A549 (cell line): Measurements from ENCODE around the gene SLC25A11. TPM values are rescaled to one million over a fixed set of nuclear protein-coding genes. Genes with fewer than 3 reads are reported as not detected.

Source experiments
- ATAC-seq, 2 experiments: fragments of 200-7000 bp in 1 of 2; fragments of >200 bp in 1 of 2; cut with Nextera tagmentation in 1 of 2; cut with Tn5 transposase in 1 of 2; 3 replicates each; pipeline versions ENCODE4 v1.8.0 to v1.9.1; 2018 to 2020; ENCODE audit warnings: mild to moderate bottlenecking in 1 of 2, moderate library complexity in 1 of 2
- CTCF ChIA-PET: fragments of 300-600 bp; sonication (Branson Sonifier 250); formaldehyde crosslinking; extraction: SDS; loops from one replicate; lab custom pipeline; 2021; ENCODE audit warnings: antibody characterized with exemption, inconsistent platforms; lab: Yijun Ruan, JAX
- POLR2A ChIA-PET: fragments of 350-600 bp; formaldehyde crosslinking; extraction: SDS; loops from one replicate; lab custom pipeline; 2021; ENCODE audit warnings: antibody characterized with exemption, inconsistent platforms; lab: Yijun Ruan, JAX
- DNase-seq, 2 experiments: peaks; one replicate each; pipeline versions ENCODE4 v3.0.0 to v3.0.0-alpha.2; 2011 to 2016; ENCODE audit warnings: low read depth in 1 of 2, low spot score in 1 of 2
- FAIRE-seq: peaks from 2 replicates; lab custom pipeline; 2011; peaks lifted over from hg19 to GRCh38; lab: Jason Lieb, UNC
- H3K27ac ChIP-seq, 2 experiments: fragments of >200 bp; sonication (Bioruptor Twin); formaldehyde crosslinking; 3 replicates each; pipeline ENCODE4 v1.5.1; 2016 to 2017
- H3K4me1 ChIP-seq: fragments of >200 bp; sonication (Bioruptor Twin); formaldehyde crosslinking; 3 replicates; pipeline ENCODE4 v1.6.1; 2016
- H3K4me2 ChIP-seq: fragments of >200 bp; sonication (Bioruptor Twin); formaldehyde crosslinking; 3 replicates; pipeline ENCODE4 v1.6.1; 2016
- H3K4me3 ChIP-seq: fragments of >200 bp; sonication (Bioruptor Twin); formaldehyde crosslinking; 3 replicates; pipeline ENCODE4 v1.5.1; 2016
- H3K9me3 ChIP-seq: fragments of >200 bp; sonication (Bioruptor Twin); formaldehyde crosslinking; 3 replicates; pipeline ENCODE4 v1.6.1; 2016
- CBX2 ChIP-seq: fragments of 200-600 bp; sonication (generic); IDR thresholded peaks from 2 replicates; pipeline ENCODE4 v1.6.1; 2016; ENCODE audit warnings: low read depth, mild to moderate bottlenecking, borderline replicate concordance
- CBX8 ChIP-seq: fragments of 200-600 bp; sonication (generic); IDR thresholded peaks from 2 replicates; pipeline ENCODE4 v1.6.1; 2016
- CEBPB ChIP-seq, 2 experiments: fragments of >200 bp in 1 of 2; sonication (Bioruptor Twin) in 1 of 2; formaldehyde crosslinking in 1 of 2; IDR thresholded peaks; 2 replicates each; pipeline ENCODE4 v1.6.1; 2012 to 2016
- EHMT2 ChIP-seq: fragments of 200-600 bp; sonication (generic); IDR thresholded peaks from 2 replicates; pipeline ENCODE4 v1.6.1; 2016; ENCODE audit warnings: antibody characterized with exemption, low read depth, mild to moderate bottlenecking, moderate library complexity
- ELK1 ChIP-seq: fragments of 150-350 bp; IDR thresholded peaks from 2 replicates; pipeline ENCODE4 v1.6.1; 2014; ENCODE audit warnings: low read depth, mild to moderate bottlenecking, low read length
- FOSB ChIP-seq: fragments of 250-450 bp; sonication (Bioruptor Pico); IDR thresholded peaks from 2 replicates; pipeline ENCODE4 v1.5.0; 2020; ENCODE audit warnings: mild to moderate bottlenecking, moderate library complexity
- GATA3 ChIP-seq: IDR thresholded peaks from 2 replicates; pipeline ENCODE4 v1.6.1; 2012; ENCODE audit warnings: borderline replicate concordance
- HDAC2 ChIP-seq: fragments of 200-600 bp; sonication (generic); IDR thresholded peaks from 2 replicates; pipeline ENCODE4 v1.6.1; 2016
- HES2 ChIP-seq: fragments of >200 bp; sonication (Bioruptor Twin); formaldehyde crosslinking; IDR thresholded peaks from 2 replicates; pipeline ENCODE4 v1.6.1; 2016
- HEYL ChIP-seq: fragments of 250-450 bp; sonication (Bioruptor Pico); IDR thresholded peaks from 2 replicates; pipeline ENCODE4 v1.8.0; 2021; ENCODE audit warnings: mild to moderate bottlenecking, moderate library complexity
- HOXA7 ChIP-seq: fragments of 250-450 bp; sonication (Bioruptor Pico); IDR thresholded peaks from 2 replicates; pipeline ENCODE4 v1.5.0; 2020; ENCODE audit warnings: mild to moderate bottlenecking, moderate library complexity
- HOXB13 ChIP-seq: fragments of 250-450 bp; sonication (Bioruptor Pico); IDR thresholded peaks from 2 replicates; pipeline ENCODE4 v1.5.0; 2020; ENCODE audit warnings: low read depth, mild to moderate bottlenecking, moderate library complexity
- HOXB5 ChIP-seq: fragments of 250-450 bp; sonication (Bioruptor Pico); IDR thresholded peaks from 2 replicates; pipeline ENCODE4 v1.5.0; 2020; ENCODE audit warnings: mild to moderate bottlenecking, moderate library complexity
- JUN ChIP-seq, 2 experiments: fragments of >200 bp; sonication (Bioruptor Twin); formaldehyde crosslinking; IDR thresholded peaks; 2 replicates in 1 of 2; 3 replicates in 1 of 2; pipeline ENCODE4 v1.6.1; 2016 to 2017
- JUNB ChIP-seq: fragments of >200 bp; sonication (Bioruptor Twin); formaldehyde crosslinking; IDR thresholded peaks from 2 replicates; pipeline ENCODE4 v1.6.1; 2016
- KDM1A ChIP-seq: fragments of 200-600 bp; sonication (generic); IDR thresholded peaks from 2 replicates; pipeline ENCODE4 v1.6.1; 2016; ENCODE audit warnings: low read depth, mild to moderate bottlenecking
- KDM5A ChIP-seq: fragments of 200-600 bp; sonication (generic); IDR thresholded peaks from 2 replicates; pipeline ENCODE4 v1.6.1; 2016; ENCODE audit warnings: antibody characterized with exemption, mild to moderate bottlenecking
- MAZ ChIP-seq: fragments of 150-350 bp; IDR thresholded peaks from 2 replicates; pipeline ENCODE4 v1.6.1; 2014; ENCODE audit warnings: antibody characterized with exemption, low read depth, low read length, borderline replicate concordance
- MYC ChIP-seq: IDR thresholded peaks from 2 replicates; pipeline ENCODE4 v1.6.1; 2012; ENCODE audit warnings: mild to moderate bottlenecking, inconsistent platforms, low read length, improper control_type of control experiment, borderline replicate concordance
- NFE2L2 ChIP-seq: fragments of 150-350 bp; conservative IDR thresholded peaks from 2 replicates; pipeline ENCODE4 v1.6.1; 2014; ENCODE audit warnings: low read length
- NR3C1 ChIP-seq: fragments of >200 bp; sonication (Bioruptor Twin); formaldehyde crosslinking; IDR thresholded peaks from 3 replicates; pipeline ENCODE4 v1.6.1; 2017
- PHF8 ChIP-seq: fragments of 200-600 bp; sonication (generic); IDR thresholded peaks from 2 replicates; pipeline ENCODE4 v1.6.1; 2016; ENCODE audit warnings: low read depth, mild to moderate bottlenecking, antibody characterized with exemption, moderate library complexity, borderline replicate concordance
- POLR2A ChIP-seq: IDR thresholded peaks from 2 replicates; pipeline ENCODE4 v1.6.1; 2012; ENCODE audit warnings: mild to moderate bottlenecking, low read length
- RAD21 ChIP-seq, 2 experiments: fragments of >200 bp in 1 of 2; sonication (Bioruptor Twin) in 1 of 2; formaldehyde crosslinking in 1 of 2; IDR thresholded peaks in 1 of 2; conservative IDR thresholded peaks in 1 of 2; 2 replicates in 1 of 2; 3 replicates in 1 of 2; pipeline ENCODE4 v1.6.1; 2012 to 2018; ENCODE audit warnings: inconsistent platforms in 1 of 2
- RARB ChIP-seq: fragments of 250-450 bp; sonication (Bioruptor Pico); IDR thresholded peaks from 2 replicates; pipeline ENCODE4 v1.8.0; 2021; ENCODE audit warnings: mild to moderate bottlenecking, moderate library complexity
- RCOR1 ChIP-seq: fragments of 150-350 bp; IDR thresholded peaks from 2 replicates; pipeline ENCODE4 v1.6.1; 2014; ENCODE audit warnings: antibody characterized with exemption, low read length, low read depth
- RFX5 ChIP-seq: fragments of 450-650 bp; IDR thresholded peaks from 2 replicates; pipeline ENCODE4 v1.7.1; 2014; ENCODE audit warnings: antibody characterized with exemption, mild to moderate bottlenecking, moderate library complexity
- RNF2 ChIP-seq: fragments of 200-600 bp; sonication (generic); IDR thresholded peaks from 2 replicates; pipeline ENCODE4 v1.6.1; 2016; ENCODE audit warnings: low read depth, mild to moderate bottlenecking, antibody characterized with exemption, moderate library complexity, borderline replicate concordance
- SREBF2 ChIP-seq: fragments of 450-650 bp; IDR thresholded peaks from 2 replicates; pipeline ENCODE4 v1.6.1; 2014; ENCODE audit warnings: mild to moderate bottlenecking, moderate library complexity
- TP53 ChIP-seq: fragments of 250-450 bp; sonication (Bioruptor Pico); IDR thresholded peaks from 2 replicates; pipeline ENCODE4 v1.5.0; 2021; ENCODE audit warnings: mild to moderate bottlenecking, moderate library complexity
- USF2 ChIP-seq: fragments of 450-650 bp; IDR thresholded peaks from 2 replicates; pipeline ENCODE4 v1.6.1; 2014; ENCODE audit warnings: antibody characterized with exemption
- ZFP36 ChIP-seq: fragments of 450-650 bp; IDR thresholded peaks from 2 replicates; pipeline ENCODE4 v1.6.1; 2014; ENCODE audit warnings: borderline replicate concordance; ENCODE audit not compliant: partially characterized antibody
- ZNF302 ChIP-seq: fragments of 250-450 bp; sonication (Bioruptor Pico); IDR thresholded peaks from 2 replicates; pipeline ENCODE4 v1.9.0; 2021; ENCODE audit warnings: inconsistent platforms, mild to moderate bottlenecking, moderate library complexity
- ZSCAN20 ChIP-seq: fragments of 250-450 bp; sonication (Bioruptor Pico); IDR thresholded peaks from 2 replicates; pipeline ENCODE4 v1.8.0; 2022; ENCODE audit warnings: mild to moderate bottlenecking, moderate library complexity
- WGBS: methylation state at CpG from one replicate; pipeline ENCODE4 v1.1.6; 2017; ENCODE audit errors: missing lambda C conversion rate; 5-methylcytosine and 5-hydroxymethylcytosine counted together
- polyA plus RNA-seq, 4 experiments: library from polyadenylated mRNA; depleted of rRNA in 3 of 4; stranded (reverse); fragments of >200 nt; fragmentation: RNase III in 1 of 4; extraction: RNeasy Plus Mini Kit Qiagen cat#74134 plus additional on column Dnase treatment in 1 of 4; gene quantifications; 2 replicates in 3 of 4; 3 replicates in 1 of 4; pipeline ENCODE4 v1.2.3, GENCODE V29; 2011 to 2017
- TF ChIP-seq, protein P1 (sequence below): IDR thresholded peaks from 2 replicates; pipeline ENCODE4 v1.6.1; 2012
- TF ChIP-seq, protein P2 (sequence below): fragments of 250-450 bp; sonication (Bioruptor Pico); IDR thresholded peaks from 2 replicates; pipeline ENCODE4 v1.5.0; 2020; ENCODE audit warnings: low read depth, mild to moderate bottlenecking, moderate library complexity
- TF ChIP-seq, protein P3 (sequence below): fragments of >200 bp; sonication (Bioruptor Twin); formaldehyde crosslinking; IDR thresholded peaks from 3 replicates; pipeline ENCODE4 v1.5.1; 2016

Gene SLC25A11
- polyA plus RNA-seq, 2 of the 4 experiments (the other 2 are of a cell fraction) = 60.2 to 69.2 TPM

GRCh38 chr17:4967539-4968485, 28.0 kb upstream of the SLC25A11 start, which contains the start of gene SPAG7:
Gene SPAG7 (minus strand): TSS chr17:4967817. CDS start chr17:4967804, 13 bp downstream.
- Histone ChIP-seq H3K4me2 (peak within 1 kb of the TSS; percentile 89), H3K4me1 (peaks cover 21% of the 10 kb centered on the region), H3K9me3 (no peaks in the 10 kb centered on the region), H3K4me3 (peak within 1 kb of the TSS; percentile 63), H3K27ac (peak within 1 kb of the TSS; percentile 94 to 95)
- ChIA-PET CTCF (interaction anchor here (0.5 to 11.2 kb wide), 18 partner anchors 11 to 1457 kb away, joined by 3 to 148 read pairs (median 4); partner anchors contain the start of genes CAMTA2, ENO3, PFN1 and RNF167), POLR2A (interaction anchor here (0.5 to 6.2 kb wide), 24 partner anchors 8 to 258 kb away, joined by 3 to 83 read pairs (median 4); partner anchors contain the start of genes CAMTA2, ENO3, PFN1 and PLD2)
- peak; percentile 97 to 99 for DNase-seq
- no peak for FAIRE-seq
- WGBS = 6% methylated on average over 50 of the region's 66 CpGs
- ATAC-seq = peak; percentile 67 to 78
- TF ChIP-seq HDAC2 (no peak), CEBPB (IDR thresholded peaks at IDR 0.05) (no peak), KDM5A (0 out of 2 replicates have a peak, but pooled peaks have one; percentile 44), POLR2A (peak; percentile 80), FOSB (CRISPR knock-in tag) (no peak), NR3C1 (no peak), HOXA7 (CRISPR knock-in tag) (no peak), HES2 (no peak), RAD21 (conservative IDR thresholded peaks at IDR 0.05 in 1 of 2, IDR thresholded peaks at IDR 0.05 in 1 of 2) (peak; percentile 39 to 63), MAZ (peak; percentile 77; the same call in 1 of the 2 replicates), MYC (peak; percentile 68; the same call in 1 of the 2 replicates), ZNF302 (CRISPR knock-in tag) (no peak), CBX2 (no peak), ELK1 (no peak), JUNB (no peak), KDM1A (no peak), GATA3 (peak; percentile 55; the same call in 1 of the 2 replicates), HEYL (no peak), ZSCAN20 (CRISPR knock-in tag) (no peak), USF2 (no peak; the same call in 1 of the 2 replicates), JUN (IDR thresholded peaks at IDR 0.05) (peak; percentile 82 to 97; a peak in 4 of 5 replicates), HOXB5 (CRISPR knock-in tag) (no peak), EHMT2 (no peak), RCOR1 (no peak), HOXB13 (CRISPR knock-in tag) (no peak), PHF8 (peak; percentile 82), NFE2L2 (no peak), RARB (CRISPR knock-in tag) (no peak), RNF2 (no peak), RFX5 (0 out of 2 replicates have a peak, but pooled peaks have one; percentile 15), CBX8 (no peak), ZFP36 (no peak), TP53 (CRISPR knock-in tag) (0 out of 2 replicates have a peak, but pooled peaks have one; percentile 23), SREBF2 (no peak)
- TF ChIP-seq, protein P1, sequence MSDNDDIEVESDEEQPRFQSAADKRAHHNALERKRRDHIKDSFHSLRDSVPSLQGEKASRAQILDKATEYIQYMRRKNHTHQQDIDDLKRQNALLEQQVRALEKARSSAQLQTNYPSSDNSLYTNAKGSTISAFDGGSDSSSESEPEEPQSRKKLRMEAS = peak; percentile 90
- TF ChIP-seq, protein P2, sequence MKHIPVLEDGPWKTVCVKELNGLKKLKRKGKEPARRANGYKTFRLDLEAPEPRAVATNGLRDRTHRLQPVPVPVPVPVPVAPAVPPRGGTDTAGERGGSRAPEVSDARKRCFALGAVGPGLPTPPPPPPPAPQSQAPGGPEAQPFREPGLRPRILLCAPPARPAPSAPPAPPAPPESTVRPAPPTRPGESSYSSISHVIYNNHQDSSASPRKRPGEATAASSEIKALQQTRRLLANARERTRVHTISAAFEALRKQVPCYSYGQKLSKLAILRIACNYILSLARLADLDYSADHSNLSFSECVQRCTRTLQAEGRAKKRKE = no peak
- TF ChIP-seq, protein P3, sequence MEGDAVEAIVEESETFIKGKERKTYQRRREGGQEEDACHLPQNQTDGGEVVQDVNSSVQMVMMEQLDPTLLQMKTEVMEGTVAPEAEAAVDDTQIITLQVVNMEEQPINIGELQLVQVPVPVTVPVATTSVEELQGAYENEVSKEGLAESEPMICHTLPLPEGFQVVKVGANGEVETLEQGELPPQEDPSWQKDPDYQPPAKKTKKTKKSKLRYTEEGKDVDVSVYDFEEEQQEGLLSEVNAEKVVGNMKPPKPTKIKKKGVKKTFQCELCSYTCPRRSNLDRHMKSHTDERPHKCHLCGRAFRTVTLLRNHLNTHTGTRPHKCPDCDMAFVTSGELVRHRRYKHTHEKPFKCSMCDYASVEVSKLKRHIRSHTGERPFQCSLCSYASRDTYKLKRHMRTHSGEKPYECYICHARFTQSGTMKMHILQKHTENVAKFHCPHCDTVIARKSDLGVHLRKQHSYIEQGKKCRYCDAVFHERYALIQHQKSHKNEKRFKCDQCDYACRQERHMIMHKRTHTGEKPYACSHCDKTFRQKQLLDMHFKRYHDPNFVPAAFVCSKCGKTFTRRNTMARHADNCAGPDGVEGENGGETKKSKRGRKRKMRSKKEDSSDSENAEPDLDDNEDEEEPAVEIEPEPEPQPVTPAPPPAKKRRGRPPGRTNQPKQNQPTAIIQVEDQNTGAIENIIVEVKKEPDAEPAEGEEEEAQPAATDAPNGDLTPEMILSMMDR = no peak
